Keratinocyte (primary cell): ENCODE results near the gene MTHFD1L. TPM values are rescaled to one million over a fixed set of nuclear protein-coding genes. Genes with fewer than 3 reads are reported as not detected.

Experiments
- DNase-seq: peaks from one replicate; pipeline ENCODE4 v3.0.0-alpha.2; 2011; ENCODE audit warnings: low read depth, missing footprints, low spot score
- FAIRE-seq: peaks from 2 replicates; lab custom pipeline; 2011; peaks lifted over from hg19 to GRCh38; lab: Jason Lieb, UNC
- H2AFZ ChIP-seq: 2 replicates; pipeline ENCODE4 v1.6.0; 2012; ENCODE audit warnings: low read length, control low read depth, inconsistent platforms; ENCODE audit not compliant: control insufficient read depth
- H3K27ac ChIP-seq: 2 replicates; pipeline ENCODE4 v1.5.1; 2011; ENCODE audit warnings: low read length; ENCODE audit not compliant: control insufficient read depth, insufficient read depth
- H3K27me3 ChIP-seq: 3 replicates; pipeline ENCODE4 v1.6.0; 2011; ENCODE audit warnings: low read length; ENCODE audit not compliant: control insufficient read depth, insufficient read depth; ENCODE audit errors: extremely low read depth
- H3K36me3 ChIP-seq, 2 experiments: 2 replicates in 1 of 2; 3 replicates in 1 of 2; pipeline ENCODE4 v1.5.1; 2011; ENCODE audit warnings: low read length in 2 of 2, mild to moderate bottlenecking in 1 of 2; ENCODE audit not compliant: control insufficient read depth in 2 of 2, insufficient read depth in 2 of 2; ENCODE audit errors: extremely low read depth in 1 of 2
- H3K4me1 ChIP-seq: 3 replicates; pipeline ENCODE4 v1.5.1; 2011; ENCODE audit warnings: low read length; ENCODE audit not compliant: control insufficient read depth, insufficient read depth; ENCODE audit errors: extremely low read depth
- H3K4me2 ChIP-seq: 3 replicates; pipeline ENCODE4 v1.6.0; 2011; ENCODE audit warnings: low read depth, low read length; ENCODE audit not compliant: control insufficient read depth, insufficient read depth; ENCODE audit errors: extremely low read depth
- H3K4me3 ChIP-seq, 3 experiments: fragments of 200-600 bp in 1 of 3; sonication (generic) in 1 of 3; 2 replicates in 2 of 3; 3 replicates in 1 of 3; pipeline ENCODE4 v1.5.1; 2011 to 2016; ENCODE audit warnings: low read length in 3 of 3, mild to moderate bottlenecking in 3 of 3, control low read depth in 2 of 3, inconsistent platforms in 1 of 3, low read depth in 1 of 3, mixed read lengths in 1 of 3, mixed run types in 1 of 3, moderate library complexity in 1 of 3; ENCODE audit not compliant: control insufficient read depth in 2 of 3, insufficient read depth in 2 of 3; ENCODE audit errors: extremely low read depth in 1 of 3
- H3K79me2 ChIP-seq: 2 replicates; pipeline ENCODE4 v1.6.0; 2012; ENCODE audit warnings: low read length; ENCODE audit not compliant: control insufficient read depth, insufficient read depth
- H3K9ac ChIP-seq: 3 replicates; pipeline ENCODE4 v1.6.0; 2011; ENCODE audit warnings: low read length; ENCODE audit not compliant: control insufficient read depth, insufficient read depth; ENCODE audit errors: extremely low read depth
- H3K9me1 ChIP-seq: 3 replicates; pipeline ENCODE4 v1.6.0; 2011; ENCODE audit warnings: low read length; ENCODE audit not compliant: control insufficient read depth, insufficient read depth; ENCODE audit errors: extremely low read depth
- H3K9me3 ChIP-seq: 2 replicates; pipeline ENCODE4 v1.5.1; 2012; ENCODE audit warnings: low read depth, low read length; ENCODE audit not compliant: control insufficient read depth
- H4K20me1 ChIP-seq: 3 replicates; pipeline ENCODE4 v1.6.0; 2011; ENCODE audit warnings: low read length; ENCODE audit not compliant: control insufficient read depth, insufficient read depth; ENCODE audit errors: extremely low read depth
- CTCF ChIP-seq, 3 experiments: IDR thresholded peaks in 1 of 3; conservative IDR thresholded peaks in 1 of 3; optimal IDR thresholded peaks in 1 of 3; 2 replicates in 2 of 3; 3 replicates in 1 of 3; pipeline versions ENCODE3 to v1.5.1; 2011; ENCODE audit warnings: low read length in 3 of 3, mild to moderate bottlenecking in 3 of 3, moderate library complexity in 2 of 3, control low read depth in 1 of 3, inconsistent platforms in 1 of 3; ENCODE audit not compliant: insufficient read depth in 2 of 3; ENCODE audit errors: extremely low read depth in 1 of 3
- EZH2 ChIP-seq: IDR thresholded peaks from one replicate; pipeline ENCODE4 v1.6.1; 2012; ENCODE audit warnings: inconsistent platforms, mild to moderate bottlenecking, low read length, moderate library complexity
- dilution Hi-C: fragments of 300-500 bp; cut with MboI; formaldehyde crosslinking; loops from one replicate; pipeline ENCODE4 v1.7.0; 2020; ENCODE audit warnings: low sequenced_read_pairs; ENCODE audit not compliant: extremely low pct_ligation_motif_present
- polyA plus RNA-seq, 5 experiments: library from polyadenylated mRNA; depleted of rRNA in 3 of 5; stranded (reverse) in 3 of 5; stranded (forward) in 1 of 5; unstranded in 1 of 5; fragments of >200 nt; gene quantifications; 1 replicate in 1 of 5; 2 replicates in 3 of 5; 3 replicates in 1 of 5; pipeline versions ENCODE4 v1.2.1 to v1.2.3, GENCODE V29; 2011 to 2012; ENCODE audit warnings: missing spikeins in 2 of 5, low read depth in 1 of 5, low replicate concordance in 1 of 5

MTHFD1L gene
- polyA plus RNA-seq, 1 donor (not counting 4 experiments of a cell fraction or from before 2014, with no cell fraction given): 38.0 TPM

GRCh38 chr6:151091571-151091970 is 226.1 kb downstream of the MTHFD1L start:
- no peak for DNase-seq
- H3K9me1 ChIP-seq: no peaks in the 10 kb centered on the region
- TF ChIP-seq CTCF (optimal IDR thresholded peaks at IDR 0.05 in 1 of 3, IDR thresholded peaks at IDR 0.05 in 1 of 3, conservative IDR thresholded peaks at IDR 0.05 in 1 of 3; ENCODE audit: extremely low read depth in 1 of 3, insufficient read depth in 2 of 3, low read length in 3 of 3): no peak
- TF ChIP-seq EZH2: no peak
- no peak overlapping the region for H3K4me3 ChIP-seq
- H3K36me3 ChIP-seq: peaks cover 4 to 27% of the 10 kb centered on the region in 2 experiments
- H3K27me3 ChIP-seq: no peaks in the 10 kb centered on the region
- no peaks in the 10 kb centered on the region for H3K9me3 ChIP-seq
- no peaks in the 10 kb centered on the region for H3K79me2 ChIP-seq
- no peak overlapping the region for H3K9ac ChIP-seq
- dilution Hi-C loops: no loop called here
- FAIRE-seq: no peak
- no peaks in the 10 kb centered on the region for H4K20me1 ChIP-seq
- no peak overlapping the region for H2AFZ ChIP-seq
- H3K27ac ChIP-seq: no peak overlapping the region
- H3K4me2 ChIP-seq: no peak overlapping the region
- H3K4me1 ChIP-seq: no peaks in the 10 kb centered on the region

DNA sequence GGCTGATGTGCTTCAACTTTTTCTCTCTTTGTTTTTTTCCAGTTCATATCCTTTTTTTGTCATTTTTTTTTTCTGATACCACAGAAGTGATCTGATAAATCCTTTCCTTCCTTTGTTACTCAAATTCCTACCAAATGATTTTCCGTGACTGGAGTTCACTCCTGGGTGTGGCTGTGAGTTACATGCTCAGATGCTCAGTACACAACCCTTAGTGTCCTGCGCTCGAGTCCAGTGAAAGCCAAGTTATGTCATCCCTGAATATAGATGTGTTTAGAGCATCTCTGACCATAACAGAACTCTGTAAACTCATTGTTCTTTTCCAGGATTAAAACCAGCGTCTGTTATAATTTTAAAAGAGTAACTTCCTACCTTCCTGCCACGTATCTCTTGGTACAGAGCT is 227.1 kb downstream of the MTHFD1L start:
- H4K20me1 ChIP-seq: no peaks in the 10 kb centered on the region
- FAIRE-seq: no peak
- no peak for TF ChIP-seq CTCF (optimal IDR thresholded peaks at IDR 0.05 in 1 of 3, IDR thresholded peaks at IDR 0.05 in 1 of 3, conservative IDR thresholded peaks at IDR 0.05 in 1 of 3; ENCODE audit: extremely low read depth in 1 of 3, insufficient read depth in 2 of 3, low read length in 3 of 3)
- TF ChIP-seq EZH2: no peak
- no peak overlapping the region for H3K9ac ChIP-seq
- H3K79me2 ChIP-seq: no peaks in the 10 kb centered on the region
- DNase-seq: no peak
- no peak overlapping the region for H2AFZ ChIP-seq
- H3K9me3 ChIP-seq: no peaks in the 10 kb centered on the region
- no peaks in the 10 kb centered on the region for H3K4me1 ChIP-seq
- H3K4me3 ChIP-seq: no peak overlapping the region
- no peak overlapping the region for H3K27ac ChIP-seq
- no peak overlapping the region for H3K4me2 ChIP-seq
- no peaks in the 10 kb centered on the region for H3K27me3 ChIP-seq
- dilution Hi-C loops: no loop called here
- H3K36me3 ChIP-seq: peaks cover 4 to 28% of the 10 kb centered on the region in 2 experiments
- H3K9me1 ChIP-seq: no peaks in the 10 kb centered on the region
